ENCODE measurements around the gene ANKRD33.

The ANKRD33 gene

DNA sequence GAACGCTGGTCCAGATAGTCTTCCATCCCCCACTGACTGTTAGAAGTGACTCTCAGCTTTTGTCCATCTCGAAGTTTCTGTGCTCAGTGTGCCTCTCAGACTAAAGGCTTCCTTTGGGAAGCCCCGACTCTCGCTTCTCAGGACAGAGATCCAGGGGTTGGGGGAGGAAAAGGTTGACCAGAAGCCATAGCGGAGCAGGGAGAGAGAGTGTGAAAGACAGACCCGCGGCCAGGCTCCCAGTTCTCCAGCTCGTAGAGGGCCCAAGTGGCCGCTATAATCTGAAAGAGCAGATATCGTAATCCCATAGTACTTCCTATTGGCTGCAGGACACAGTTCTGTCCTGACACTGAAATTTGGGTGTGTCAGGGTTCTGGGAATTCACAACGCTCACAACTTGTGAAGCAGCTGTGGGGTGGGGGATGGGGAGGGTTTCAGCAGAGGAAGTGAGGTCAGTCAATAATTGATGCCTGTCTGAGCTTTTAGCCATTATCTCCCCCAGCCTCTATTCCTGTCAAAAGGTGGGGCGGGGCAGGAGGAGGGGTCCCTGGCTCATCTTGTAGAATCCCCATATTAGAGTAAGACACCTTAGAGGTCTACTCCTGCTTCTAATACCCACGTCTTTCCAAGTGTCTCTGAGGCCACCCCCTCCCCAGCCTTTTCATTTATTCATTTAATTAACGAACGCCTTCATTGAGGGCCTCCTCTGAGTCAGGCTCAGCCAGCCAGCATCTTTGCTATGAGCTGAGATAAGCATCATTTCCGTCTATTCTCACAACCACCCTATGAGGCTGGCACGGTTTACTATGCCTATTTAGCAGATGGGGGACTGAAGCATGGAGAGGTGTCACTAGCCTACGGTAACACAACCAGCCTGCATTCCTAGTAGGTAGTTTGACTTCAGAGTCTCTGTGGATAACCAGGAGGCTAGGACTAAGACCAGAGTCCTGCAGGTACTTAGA is 17.8 kb downstream of the ANKRD33 start:
- no peak for DNase-seq

DNA sequence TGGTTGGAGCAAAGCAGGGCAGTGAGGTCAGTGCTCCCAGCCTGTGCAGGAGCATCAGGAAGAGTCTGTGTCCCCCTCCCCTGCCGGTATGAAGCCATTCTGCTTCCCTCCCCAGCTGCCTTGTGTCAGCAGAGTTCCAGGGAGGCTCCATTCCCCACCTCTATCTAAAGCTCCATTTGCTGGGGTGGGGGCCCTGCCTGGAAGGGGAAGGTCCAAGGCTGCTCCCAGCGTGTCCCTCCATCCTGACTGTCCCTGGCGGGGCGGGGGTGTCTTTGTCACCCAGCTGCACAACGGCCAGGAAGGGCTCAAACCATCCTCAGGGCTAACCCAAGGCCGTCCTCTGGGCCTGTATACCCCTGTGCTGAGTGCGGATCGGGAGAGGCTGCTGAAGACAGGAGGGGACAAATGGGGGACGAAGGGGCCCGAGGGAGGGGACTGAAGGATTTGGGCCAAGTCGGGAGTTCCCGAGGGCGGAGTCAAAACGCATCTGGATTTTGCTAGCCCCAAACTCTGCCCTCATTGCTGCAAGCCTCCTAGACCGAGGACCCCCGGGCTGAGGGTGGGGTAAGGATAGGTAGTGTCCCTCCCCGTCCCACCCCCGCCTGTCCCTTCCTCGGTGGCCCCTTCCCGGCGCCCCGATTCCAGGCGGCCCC is 18.7 kb downstream of the ANKRD33 start:
- DNase-seq: no peak

DNA sequence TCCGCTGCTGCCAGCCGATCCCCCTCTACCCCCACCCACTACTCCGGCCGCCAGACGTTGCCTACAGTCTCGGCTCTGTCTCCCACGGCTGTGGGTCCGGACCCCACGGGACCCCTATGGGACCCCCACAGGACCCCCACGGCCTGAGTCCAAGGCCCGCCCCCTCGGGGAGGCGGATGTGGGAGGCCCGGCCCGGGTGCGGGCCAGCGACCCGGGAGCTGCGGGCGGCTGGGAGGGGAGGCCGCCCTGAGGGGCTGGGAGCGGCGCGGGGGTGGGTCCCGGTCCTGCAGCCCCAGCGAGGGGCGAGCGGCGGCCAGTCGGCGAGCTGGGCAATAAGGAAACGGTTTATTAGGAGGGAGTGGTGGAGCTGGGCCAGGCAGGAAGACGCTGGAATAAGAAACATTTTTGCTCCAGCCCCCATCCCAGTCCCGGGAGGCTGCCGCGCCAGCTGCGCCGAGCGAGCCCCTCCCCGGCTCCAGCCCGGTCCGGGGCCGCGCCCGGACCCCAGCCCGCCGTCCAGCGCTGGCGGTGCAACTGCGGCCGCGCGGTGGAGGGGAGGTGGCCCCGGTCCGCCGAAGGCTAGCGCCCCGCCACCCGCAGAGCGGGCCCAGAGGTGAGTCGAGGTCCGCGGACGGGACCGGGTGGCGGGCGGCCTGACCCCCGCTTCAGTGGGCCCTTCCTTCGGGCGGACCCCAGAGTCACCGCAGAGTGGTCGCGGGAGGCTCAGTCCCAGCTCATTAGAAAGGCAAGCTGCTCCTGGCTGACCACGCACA is 19.4 kb downstream of the ANKRD33 start, which contains the start of gene ACVRL1:
Gene ACVRL1, plus strand, starts transcription at position 422 of the 773 bp plus-strand sequence. CDS start 4,971 bp downstream, outside the sequence.
- no peak for DNase-seq

DNA sequence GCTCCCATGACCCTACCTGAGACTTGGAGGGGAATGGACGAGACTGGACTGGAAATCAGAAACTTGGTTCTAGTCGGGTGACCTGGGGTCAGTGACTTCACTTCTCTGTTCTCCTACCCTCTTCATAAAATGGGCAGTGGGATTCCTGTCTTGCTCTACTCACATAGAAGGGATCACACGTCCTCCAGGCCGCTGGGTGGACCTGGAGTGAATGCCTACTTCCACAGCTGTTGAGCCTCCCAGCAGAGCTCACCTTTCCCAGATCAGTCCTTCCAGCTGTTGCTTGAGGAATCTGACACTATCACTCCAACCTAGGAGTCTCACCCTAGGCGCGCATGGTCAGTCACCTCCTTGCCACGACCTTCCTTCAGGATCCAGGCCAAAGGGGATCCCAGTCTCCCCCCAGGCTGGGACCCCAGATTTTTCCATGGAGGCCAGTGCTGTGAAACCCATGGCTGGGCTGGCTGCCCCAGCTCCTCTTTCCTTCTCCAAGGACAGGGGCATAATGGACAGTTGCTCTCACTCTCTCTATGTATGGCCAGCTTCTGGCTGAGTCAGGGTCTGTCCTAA is 20.0 kb downstream of the ANKRD33 start:
- no peak for DNase-seq

DNA sequence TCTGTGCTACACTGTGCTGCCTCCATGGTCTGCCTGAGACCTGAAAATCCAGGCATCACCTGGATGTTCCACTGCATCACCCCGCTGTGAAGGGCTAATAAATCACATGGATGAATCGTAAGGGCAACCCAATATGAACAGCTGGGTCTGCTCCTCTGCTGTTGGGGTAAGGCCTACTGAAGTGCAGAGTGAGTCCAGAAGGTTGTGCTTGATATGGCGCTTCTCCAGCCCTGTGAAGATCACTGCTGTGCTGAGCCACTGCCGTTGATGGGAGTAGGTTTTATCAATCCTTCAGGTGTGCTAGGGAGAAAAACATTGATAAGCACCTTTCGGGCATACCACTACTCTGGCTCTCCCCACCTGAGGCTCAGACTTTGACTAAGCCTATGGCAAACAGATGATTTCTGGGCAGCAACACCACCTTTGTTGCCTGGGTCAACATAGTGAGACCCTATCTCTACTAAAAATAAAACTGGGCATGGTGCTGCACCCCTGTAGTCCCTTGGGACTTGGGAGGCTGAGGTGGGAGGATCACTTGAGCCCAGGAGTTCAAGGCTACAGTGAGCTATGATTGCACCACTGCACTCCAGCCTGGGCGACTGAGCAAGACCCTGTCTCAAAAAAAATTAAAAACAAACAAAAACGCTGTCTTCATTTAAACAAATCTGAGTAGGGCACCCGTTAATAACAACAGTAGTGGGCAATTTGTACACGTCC is 21.1 kb downstream of the ANKRD33 start:
- no peak for DNase-seq

DNA sequence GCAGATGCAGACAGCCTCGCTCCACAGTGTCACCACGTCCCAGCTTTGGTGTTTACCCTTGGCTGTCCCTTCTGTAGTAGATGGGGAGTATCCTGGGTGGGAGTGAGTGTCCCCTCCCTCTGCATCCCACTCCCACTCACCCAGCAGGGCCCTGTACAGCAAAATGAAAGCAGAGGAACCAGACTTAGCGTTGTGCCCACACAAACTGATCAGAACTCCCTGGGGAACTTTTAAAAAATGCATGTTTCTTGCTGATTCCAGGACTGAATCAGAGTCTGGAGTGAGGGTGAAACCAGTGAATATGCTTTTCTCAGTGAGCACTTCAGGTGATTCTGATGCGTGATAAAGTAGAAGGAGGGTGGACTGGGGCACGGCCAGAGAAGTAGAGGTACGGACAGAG is 22.3 kb downstream of the ANKRD33 start:
- DNase-seq: no peak

DNA sequence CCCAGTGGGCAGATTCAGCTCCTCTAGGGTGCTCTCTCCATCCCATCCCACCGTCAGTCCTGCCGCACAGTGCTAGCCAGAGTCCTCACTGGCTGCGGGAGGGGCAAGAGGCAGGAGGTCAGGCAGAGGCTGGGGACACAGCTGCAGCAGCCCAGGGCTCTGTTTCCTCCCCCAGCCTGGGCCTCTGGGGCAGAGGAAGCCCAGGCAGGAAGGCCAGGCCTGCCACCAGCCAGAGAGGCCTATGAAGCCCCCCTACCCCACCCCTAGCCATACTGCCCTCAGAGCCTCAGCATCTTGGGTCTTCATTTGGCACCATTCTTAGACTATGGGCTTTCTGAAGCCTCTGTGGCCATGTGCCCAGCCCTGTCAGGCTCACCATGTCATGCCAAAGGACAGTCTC is 22.8 kb downstream of the ANKRD33 start:
- no peak for DNase-seq

DNA sequence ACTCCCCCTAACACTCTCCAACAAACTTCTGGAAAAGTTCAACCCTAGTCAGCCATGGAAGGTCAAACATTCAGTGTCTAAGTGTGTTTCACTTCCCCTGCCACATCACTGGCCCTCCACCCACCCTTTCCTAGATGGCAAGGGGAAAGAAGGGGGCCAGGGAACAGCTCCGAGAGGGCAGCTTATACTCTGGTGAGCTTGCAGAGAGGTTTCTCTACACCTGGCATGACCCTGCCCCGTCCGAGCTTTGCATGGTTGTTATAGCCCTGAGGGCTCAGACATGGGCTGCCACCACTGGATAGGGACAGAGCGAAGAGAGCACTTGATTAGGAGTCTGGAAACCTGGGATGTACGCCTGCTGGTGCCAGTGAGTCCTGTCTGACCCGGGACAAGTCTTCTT is 23.4 kb downstream of the ANKRD33 start:
- no peak for DNase-seq

DNA sequence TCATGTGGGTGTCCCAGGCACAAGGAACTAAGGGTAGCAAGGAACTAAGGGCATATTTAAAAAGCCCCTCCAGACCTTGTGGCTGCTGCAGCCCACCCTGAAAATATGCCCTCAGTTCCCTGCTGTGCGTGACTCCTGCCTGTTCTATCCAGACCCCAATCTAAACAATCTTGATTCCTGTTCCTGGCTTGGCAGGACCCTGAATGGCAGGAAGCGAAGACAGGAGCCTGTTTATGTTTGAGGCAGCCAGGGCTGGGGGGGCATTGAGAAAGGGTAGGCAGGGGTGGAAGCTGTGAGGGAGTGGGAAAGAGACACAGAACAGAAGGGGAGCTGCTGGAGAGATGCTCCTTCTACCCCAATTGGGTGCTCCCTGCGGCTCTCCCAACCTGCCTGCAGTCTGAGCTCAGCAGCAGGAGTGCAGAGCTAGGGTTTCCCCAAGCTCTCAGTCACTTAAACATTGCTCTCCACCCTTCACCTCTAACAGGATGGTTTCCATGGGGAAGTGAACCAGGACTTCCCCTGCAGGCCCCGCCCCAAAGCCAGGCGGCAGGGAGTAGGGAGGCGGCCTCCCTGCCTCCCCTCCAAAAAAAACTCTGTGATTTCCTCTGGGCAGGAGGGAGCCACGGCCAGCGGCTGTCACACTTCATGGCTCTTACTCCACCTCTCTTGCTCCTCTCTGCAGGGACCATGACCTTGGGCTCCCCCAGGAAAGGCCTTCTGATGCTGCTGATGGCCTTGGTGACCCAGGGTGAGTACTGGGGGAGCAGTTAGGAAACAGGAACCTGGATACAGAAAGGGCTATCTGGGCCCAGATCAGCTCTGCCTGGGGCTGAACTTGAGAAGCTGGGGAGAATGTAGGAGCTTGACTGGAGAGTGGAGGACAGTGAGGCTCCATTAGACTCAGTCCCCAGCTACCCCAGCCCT is 24.1 kb downstream of the ANKRD33 start:
- DNase-seq: no peak

DNA sequence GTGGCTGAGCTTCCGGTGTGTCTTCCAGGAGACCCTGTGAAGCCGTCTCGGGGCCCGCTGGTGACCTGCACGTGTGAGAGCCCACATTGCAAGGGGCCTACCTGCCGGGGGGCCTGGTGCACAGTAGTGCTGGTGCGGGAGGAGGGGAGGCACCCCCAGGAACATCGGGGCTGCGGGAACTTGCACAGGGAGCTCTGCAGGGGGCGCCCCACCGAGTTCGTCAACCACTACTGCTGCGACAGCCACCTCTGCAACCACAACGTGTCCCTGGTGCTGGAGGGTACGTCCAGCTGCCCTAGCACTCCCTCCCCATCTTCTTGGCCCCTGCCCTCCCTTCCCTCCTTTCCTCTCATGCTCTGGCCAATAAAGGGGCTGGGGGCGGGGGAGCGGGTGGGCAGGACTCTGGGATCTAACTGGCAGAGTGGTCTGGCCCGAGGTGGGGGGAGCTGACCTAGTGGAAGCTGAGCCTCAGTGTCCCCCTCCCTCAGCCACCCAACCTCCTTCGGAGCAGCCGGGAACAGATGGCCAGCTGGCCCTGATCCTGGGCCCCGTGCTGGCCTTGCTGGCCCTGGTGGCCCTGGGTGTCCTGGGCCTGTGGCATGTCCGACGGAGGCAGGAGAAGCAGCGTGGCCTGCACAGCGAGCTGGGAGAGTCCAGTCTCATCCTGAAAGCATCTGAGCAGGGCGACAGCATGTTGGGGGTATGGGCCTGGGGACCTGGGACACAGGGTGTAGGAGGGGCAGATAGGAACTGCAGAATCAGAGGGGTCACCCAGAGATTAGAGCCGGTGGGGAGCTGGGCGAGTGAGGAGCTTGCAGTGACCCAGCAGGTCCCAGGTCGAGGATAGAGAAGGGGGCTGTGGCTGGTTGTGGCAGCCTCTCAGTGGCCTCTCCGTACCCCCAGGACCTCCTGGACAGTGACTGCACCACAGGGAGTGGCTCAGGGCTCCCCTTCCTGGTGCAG is 25.4 kb downstream of the ANKRD33 start:
- DNase-seq: no peak

DNA sequence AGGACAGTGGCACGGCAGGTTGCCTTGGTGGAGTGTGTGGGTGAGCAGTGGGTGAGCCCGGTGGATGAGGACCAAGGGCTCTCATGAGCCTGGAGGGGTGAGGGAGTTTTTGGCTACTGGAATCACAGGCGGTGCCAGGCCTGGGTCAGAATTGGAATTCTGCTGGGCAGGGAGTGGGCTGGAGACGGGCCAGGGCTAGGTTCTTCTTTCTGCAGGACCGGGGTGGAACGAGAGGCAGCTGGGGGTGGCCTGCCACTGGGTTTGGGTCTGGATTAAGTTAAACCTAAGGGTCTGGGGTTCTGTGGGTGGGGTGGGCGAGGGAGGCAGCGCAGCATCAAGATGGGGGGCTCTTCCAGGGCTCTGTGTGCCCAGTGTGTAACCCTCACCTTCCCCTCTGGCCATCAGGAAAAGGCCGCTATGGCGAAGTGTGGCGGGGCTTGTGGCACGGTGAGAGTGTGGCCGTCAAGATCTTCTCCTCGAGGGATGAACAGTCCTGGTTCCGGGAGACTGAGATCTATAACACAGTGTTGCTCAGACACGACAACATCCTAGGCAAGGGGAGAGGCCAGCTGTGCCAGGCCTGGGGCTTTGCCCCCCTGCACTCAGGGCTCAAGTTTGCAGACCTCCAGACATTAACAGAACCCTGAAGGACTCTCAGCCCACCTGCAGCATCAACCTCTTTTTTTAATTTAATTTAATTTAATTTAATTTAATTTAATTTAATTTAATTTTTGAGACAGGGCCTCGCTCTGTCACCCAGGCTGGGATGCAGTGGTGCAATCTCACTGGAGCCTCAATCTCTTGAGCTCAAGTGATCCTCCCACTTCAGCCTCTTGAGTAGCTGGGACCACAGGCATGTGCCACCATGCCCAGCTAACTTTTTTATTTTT is 26.4 kb downstream of the ANKRD33 start:
- no peak for DNase-seq

DNA sequence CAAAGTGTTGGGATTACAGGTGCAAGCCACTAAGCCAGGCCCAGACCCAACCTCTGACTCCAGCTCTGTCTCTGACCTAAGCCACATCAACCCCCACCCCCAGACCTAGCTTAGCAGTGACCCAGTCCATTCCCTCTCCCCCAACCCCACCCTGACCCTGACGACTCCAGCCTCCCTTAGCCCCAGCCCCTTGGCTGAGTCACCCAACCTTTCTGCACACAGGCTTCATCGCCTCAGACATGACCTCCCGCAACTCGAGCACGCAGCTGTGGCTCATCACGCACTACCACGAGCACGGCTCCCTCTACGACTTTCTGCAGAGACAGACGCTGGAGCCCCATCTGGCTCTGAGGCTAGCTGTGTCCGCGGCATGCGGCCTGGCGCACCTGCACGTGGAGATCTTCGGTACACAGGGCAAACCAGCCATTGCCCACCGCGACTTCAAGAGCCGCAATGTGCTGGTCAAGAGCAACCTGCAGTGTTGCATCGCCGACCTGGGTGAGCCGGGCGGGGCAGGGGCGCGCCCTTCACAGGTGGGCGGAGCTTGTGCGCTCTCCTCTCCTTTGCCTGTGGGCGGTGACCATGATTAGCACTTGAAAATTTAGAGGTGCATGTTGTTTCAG is 27.2 kb downstream of the ANKRD33 start:
- DNase-seq: no peak

DNA sequence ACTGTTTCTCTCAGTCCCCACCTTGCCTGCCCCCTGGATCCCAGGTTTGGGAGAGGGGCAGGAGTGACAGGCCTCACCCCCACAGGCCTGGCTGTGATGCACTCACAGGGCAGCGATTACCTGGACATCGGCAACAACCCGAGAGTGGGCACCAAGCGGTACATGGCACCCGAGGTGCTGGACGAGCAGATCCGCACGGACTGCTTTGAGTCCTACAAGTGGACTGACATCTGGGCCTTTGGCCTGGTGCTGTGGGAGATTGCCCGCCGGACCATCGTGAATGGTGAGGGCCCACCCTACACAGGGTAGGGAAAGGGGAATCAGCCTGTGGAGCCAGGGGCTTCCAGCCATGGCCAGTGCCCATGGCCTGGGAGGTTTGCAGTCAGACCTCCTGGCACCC is 28.0 kb downstream of the ANKRD33 start:
- no peak for DNase-seq

DNA sequence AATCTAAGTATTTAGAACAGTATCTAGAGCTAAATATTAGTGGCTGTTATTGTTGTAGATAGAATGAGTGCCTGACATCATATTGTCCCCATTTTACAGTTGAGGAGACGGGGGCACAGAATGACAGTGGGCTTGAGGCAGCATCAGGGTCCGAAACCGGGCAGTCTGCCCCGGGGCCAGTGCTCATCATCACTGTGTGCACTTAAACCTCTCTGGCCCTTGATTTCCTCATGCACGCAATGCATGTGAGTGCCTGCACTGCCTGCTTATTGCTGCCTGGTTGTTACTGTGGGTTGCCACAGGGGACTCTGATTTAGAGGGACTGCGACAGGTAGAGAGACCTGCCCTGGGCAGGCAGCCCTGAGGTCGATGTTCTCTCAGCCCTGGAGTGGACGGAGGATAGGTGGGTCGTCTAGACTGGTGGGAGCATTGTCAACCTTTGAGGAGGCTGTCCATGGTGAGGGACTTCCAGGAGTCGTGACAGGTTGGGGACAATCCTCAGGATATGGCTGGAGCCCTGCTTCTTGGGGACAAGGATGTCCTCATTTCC is 29.2 kb downstream of the ANKRD33 start:
- DNase-seq: no peak

DNA sequence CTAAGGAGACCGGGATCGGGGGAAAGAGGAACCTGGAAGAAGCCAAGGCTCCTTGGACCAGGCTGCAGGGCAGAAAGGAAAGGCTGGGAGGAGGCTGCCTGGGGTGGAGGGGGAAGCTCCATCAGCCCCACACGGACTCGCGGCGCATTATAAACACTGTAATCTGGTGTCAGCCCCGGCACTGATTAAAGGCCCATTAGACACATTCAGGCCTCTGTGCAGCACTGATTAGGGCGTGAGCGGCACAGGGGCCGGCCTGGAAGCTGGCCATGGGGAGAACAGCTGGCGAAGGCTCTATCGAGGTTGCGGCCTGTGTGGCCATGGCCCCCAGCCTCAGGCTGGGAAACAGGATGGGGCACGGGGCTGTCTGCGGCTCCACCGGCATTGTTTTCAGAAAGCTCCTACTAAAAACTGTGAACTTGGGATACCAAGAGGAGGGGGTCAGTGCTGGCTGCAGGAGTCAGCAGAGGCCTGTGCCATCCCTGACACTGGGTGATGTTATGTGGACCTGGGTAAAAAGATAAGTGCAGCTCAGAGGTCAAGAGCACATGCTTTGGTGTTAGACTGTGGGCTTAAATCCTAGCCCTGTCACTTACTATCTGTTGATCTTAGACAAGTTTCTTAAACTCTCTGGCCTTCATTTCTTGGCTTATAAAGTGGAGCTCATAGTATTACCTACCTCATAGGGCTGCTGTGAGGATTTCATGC is 30.0 kb downstream of the ANKRD33 start:
- DNase-seq: no peak

DNA sequence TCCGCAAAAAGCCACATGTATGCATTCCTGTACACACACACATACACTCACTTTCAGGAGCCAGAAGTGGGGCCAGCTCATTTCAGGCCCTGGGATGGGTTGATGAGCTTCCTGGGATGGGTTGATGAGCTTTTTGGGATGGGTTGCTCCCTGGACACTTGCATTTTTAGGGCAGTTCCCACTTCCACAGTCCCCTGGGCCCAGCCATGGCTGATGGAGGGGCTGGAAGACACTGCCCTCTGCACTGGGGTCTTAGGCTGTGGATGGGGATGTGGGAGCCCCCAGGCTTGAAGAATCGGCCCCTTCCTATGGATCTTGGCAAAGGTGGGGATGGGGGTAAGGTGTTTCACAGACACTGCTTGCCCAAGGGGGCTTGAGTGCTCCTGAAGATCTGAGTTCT is 32.1 kb downstream of the ANKRD33 start:
- DNase-seq: no peak

DNA sequence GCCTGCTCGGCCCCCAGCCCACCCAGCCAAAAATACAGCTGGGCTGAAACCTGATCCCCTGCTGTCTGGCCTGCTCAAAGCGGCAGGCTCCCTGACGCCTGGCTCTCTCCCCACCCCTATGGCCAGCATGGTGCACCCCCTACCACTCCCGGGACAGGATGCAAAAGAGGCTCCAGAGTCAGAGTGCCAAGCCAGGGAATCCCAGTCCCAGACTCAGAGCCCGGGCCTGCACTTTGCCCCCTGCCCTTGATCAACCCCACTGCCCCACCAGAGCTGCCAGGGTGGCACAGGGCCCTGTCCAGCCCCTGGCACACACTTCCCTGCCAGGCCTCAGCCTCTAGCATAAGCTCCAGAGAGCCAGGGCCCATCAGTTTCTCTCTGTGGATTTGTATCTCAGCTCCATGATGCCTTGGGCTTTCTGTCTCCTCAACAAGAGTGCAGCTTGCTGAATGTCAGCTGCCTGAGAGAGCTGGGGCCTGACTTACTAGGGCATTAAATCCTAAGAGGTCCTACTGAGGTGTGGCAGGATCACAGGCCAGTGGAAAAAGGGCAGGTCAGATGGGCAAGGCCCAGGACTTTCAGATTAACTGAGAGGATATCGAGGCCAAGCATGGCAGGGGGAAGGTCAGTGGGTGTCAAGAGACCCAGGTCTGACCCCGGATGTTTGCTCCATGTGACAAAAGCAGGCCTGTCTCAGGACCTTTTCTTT is 33.3 kb downstream of the ANKRD33 start:
- no peak for DNase-seq
